K562 (cell line): ENCODE measurements around the gene PTPN11. TPM values are rescaled to one million over a fixed set of nuclear protein-coding genes. Genes with fewer than 3 reads are reported as not detected.

ENCODE experiments used
- BHLHE40 ChIP-seq: IDR thresholded peaks from 2 replicates; pipeline ENCODE4 v1.6.1; 2011; ENCODE audit warnings: low read length, improper control_type of control experiment
- C11orf30 ChIP-seq: fragments of 450-650 bp; IDR thresholded peaks from 2 replicates; pipeline ENCODE4 v1.6.1; 2016; ENCODE audit warnings: low read depth, mild to moderate bottlenecking
- CBFA2T3 ChIP-seq: fragments of 450-650 bp; IDR thresholded peaks from 2 replicates; pipeline ENCODE4 v1.6.1; 2017
- DPF2 ChIP-seq: fragments of 450-650 bp; IDR thresholded peaks from 2 replicates; pipeline ENCODE4 v1.6.1; 2016
- ETS2 ChIP-seq: IDR thresholded peaks from 2 replicates; pipeline ENCODE4 v1.6.1; 2016; ENCODE audit warnings: borderline replicate concordance, missing genetic modification characterization, mild to moderate bottlenecking, moderate library complexity, missing compliant biosample characterization; ENCODE audit not compliant: poor library complexity, severe bottlenecking
- ETV1 ChIP-seq: fragments of 450-650 bp; conservative IDR thresholded peaks from 2 replicates; pipeline ENCODE4 v1.6.1; 2016; ENCODE audit warnings: missing genetic modification characterization, control low read depth, low read depth, missing compliant biosample characterization
- GABPA ChIP-seq: fragments of 200-800 bp; sonication (Bioruptor generic); conservative IDR thresholded peaks from 2 replicates; pipeline ENCODE4 v1.6.1; 2016; ENCODE audit warnings: low read depth, missing genetic modification characterization, missing compliant biosample characterization
- HNRNPH1 ChIP-seq: fragments of 200-400 bp; formaldehyde crosslinking; optimal IDR thresholded peaks from 2 replicates; pipeline ENCODE3; 2017; ENCODE audit warnings: low read depth, mild to moderate bottlenecking, low read length, moderate library complexity
- KDM4B ChIP-seq, 2 experiments: fragments of 450-650 bp in 1 of 2; sonication (generic) in 1 of 2; IDR thresholded peaks; 2 replicates each; pipeline ENCODE4 v1.6.1; 2016 to 2017; ENCODE audit warnings: borderline replicate concordance in 2 of 2, antibody characterized with exemption in 1 of 2, low read depth in 1 of 2, mild to moderate bottlenecking in 1 of 2
- L3MBTL2 ChIP-seq: fragments of 450-650 bp; IDR thresholded peaks from 2 replicates; pipeline ENCODE4 v1.6.1; 2016; ENCODE audit warnings: mild to moderate bottlenecking, moderate library complexity
- MXI1 ChIP-seq: IDR thresholded peaks from 2 replicates; pipeline ENCODE4 v1.6.1; 2011; ENCODE audit warnings: low read depth, mild to moderate bottlenecking, improper control_type of control experiment, low read length
- PML ChIP-seq: IDR thresholded peaks from 2 replicates; pipeline ENCODE4 v1.6.1; 2012; ENCODE audit warnings: low read length, inconsistent platforms
- SMARCA5 ChIP-seq: fragments of 450-650 bp; IDR thresholded peaks from 2 replicates; pipeline ENCODE4 v1.6.1; 2016
- SMC3 ChIP-seq: conservative IDR thresholded peaks from 2 replicates; pipeline ENCODE4 v1.6.1; 2011; ENCODE audit warnings: low read depth, low read length, improper control_type of control experiment; ENCODE audit not compliant: insufficient read depth
- ZKSCAN8 ChIP-seq: fragments of 200-800 bp; sonication (Bioruptor generic); IDR thresholded peaks from 2 replicates; pipeline ENCODE4 v1.6.1; 2016; ENCODE audit warnings: missing genetic modification characterization, missing compliant biosample characterization
- ZNF121 ChIP-seq: sonication (generic); formaldehyde crosslinking; conservative IDR thresholded peaks from 2 replicates; pipeline ENCODE4 v1.8.0; 2022; ENCODE audit warnings: missing genetic modification reagents
- ZNF140 ChIP-seq: fragments of 250-450 bp; sonication (Bioruptor Pico); IDR thresholded peaks from 2 replicates; pipeline ENCODE4 v1.8.0; 2021; ENCODE audit warnings: moderate library complexity, mild to moderate bottlenecking, inconsistent platforms
- ZNF165 ChIP-seq: fragments of 250-450 bp; sonication (Bioruptor Pico); IDR thresholded peaks from 2 replicates; pipeline ENCODE4 v1.4.0; 2020; ENCODE audit warnings: borderline replicate concordance
- ZNF282 ChIP-seq: sonication (generic); formaldehyde crosslinking; IDR thresholded peaks from 2 replicates; pipeline ENCODE4 v1.8.1; 2023; ENCODE audit warnings: missing genetic modification reagents
- ZNF384 ChIP-seq: IDR thresholded peaks from 2 replicates; pipeline ENCODE4 v1.6.1; 2012; ENCODE audit warnings: low read depth, low read length, improper control_type of control experiment
- ZNF699 ChIP-seq: fragments of 250-450 bp; sonication (Bioruptor Pico); IDR thresholded peaks from 2 replicates; pipeline ENCODE4 v1.8.0; 2021; ENCODE audit warnings: mild to moderate bottlenecking, moderate library complexity; ENCODE audit not compliant: insufficient replicate concordance
- polyA plus RNA-seq, 8 experiments: library from polyadenylated mRNA; depleted of rRNA in 4 of 8; stranded (reverse) in 5 of 8; unstranded in 3 of 8; fragments of >200 nt; fragmentation: Nextera tagmentation in 2 of 8; fragmentation: Illumina TruSeq in 1 of 8; extraction: Ambion mirVana in 2 of 8; extraction: Trizol in 1 of 8; gene quantifications; 2 replicates each; pipeline versions ENCODE4 v1.2.1 to v1.2.3, GENCODE V29; 2011 to 2014; ENCODE audit warnings: inconsistent platforms in 1 of 8, missing spikeins in 1 of 8
- total RNA-seq, 7 experiments: library from RNA; depleted of rRNA in 6 of 7; stranded (reverse); fragments of >200 nt in 6 of 7; fragmentation: Illumina TruSeq in 2 of 7; extraction: Trizol in 2 of 7; gene quantifications; 2 replicates each; pipeline versions ENCODE4 v1.2.1 to v1.2.3, GENCODE V29; 2011 to 2021; ENCODE audit warnings: low replicate concordance in 1 of 7
- TF ChIP-seq, protein P1 (sequence below): sonication (generic); formaldehyde crosslinking; IDR thresholded peaks from 2 replicates; pipeline ENCODE4 v1.4.0; 2020; ENCODE audit warnings: mild to moderate bottlenecking, missing genetic modification reagents
- TF ChIP-seq, protein P2 (sequence below): sonication (generic); formaldehyde crosslinking; IDR thresholded peaks from 2 replicates; pipeline ENCODE4 v1.8.0; 2022; ENCODE audit warnings: missing genetic modification reagents, mild to moderate bottlenecking, borderline replicate concordance
- TF ChIP-seq, protein P3 (sequence below), 3 experiments: IDR thresholded peaks in 2 of 3; conservative IDR thresholded peaks in 1 of 3; 2 replicates each; pipeline ENCODE4 v1.5.1; 2011 to 2012; ENCODE audit warnings: low read length in 3 of 3, mild to moderate bottlenecking in 3 of 3, control low read depth in 2 of 3, improper control_type of control experiment in 1 of 3, inconsistent platforms in 1 of 3, low read depth in 1 of 3, mixed read lengths in 1 of 3, moderate library complexity in 1 of 3; ENCODE audit not compliant: insufficient read depth in 2 of 3
- TF ChIP-seq, protein P4 (sequence below): fragments of 250-450 bp; sonication (Bioruptor Pico); IDR thresholded peaks from 2 replicates; pipeline ENCODE4 v1.8.0; 2021; ENCODE audit warnings: moderate library complexity, mild to moderate bottlenecking, inconsistent platforms

PTPN11 gene
- total and polyA plus RNA-seq, 9 of the 15 experiments (the other 6 are each of a cell fraction or from before 2014, with no cell fraction given): 22.5 to 126 (median 79.7) TPM

DNA sequence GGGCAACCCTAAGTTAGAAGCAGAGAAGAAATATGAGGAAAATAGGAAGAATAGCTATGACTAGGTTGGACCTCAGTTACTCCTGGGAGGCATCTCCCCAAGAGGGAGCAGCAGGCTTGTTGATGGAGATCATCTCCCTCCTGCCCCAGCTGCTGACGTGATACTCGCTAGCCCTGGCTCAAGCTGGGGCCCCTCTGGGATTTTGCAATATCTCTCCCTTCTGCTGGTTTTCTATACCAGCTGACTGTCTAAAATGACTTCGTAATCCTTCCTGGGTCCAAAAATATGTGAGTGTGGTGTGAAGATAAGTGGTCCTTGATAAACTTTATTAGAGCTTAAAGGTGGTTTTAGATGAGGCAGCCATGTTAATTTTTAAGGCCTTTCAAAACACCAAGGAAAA lies 32.0 kb upstream of the PTPN11 start (continued):
- TF ChIP-seq, protein P1, sequence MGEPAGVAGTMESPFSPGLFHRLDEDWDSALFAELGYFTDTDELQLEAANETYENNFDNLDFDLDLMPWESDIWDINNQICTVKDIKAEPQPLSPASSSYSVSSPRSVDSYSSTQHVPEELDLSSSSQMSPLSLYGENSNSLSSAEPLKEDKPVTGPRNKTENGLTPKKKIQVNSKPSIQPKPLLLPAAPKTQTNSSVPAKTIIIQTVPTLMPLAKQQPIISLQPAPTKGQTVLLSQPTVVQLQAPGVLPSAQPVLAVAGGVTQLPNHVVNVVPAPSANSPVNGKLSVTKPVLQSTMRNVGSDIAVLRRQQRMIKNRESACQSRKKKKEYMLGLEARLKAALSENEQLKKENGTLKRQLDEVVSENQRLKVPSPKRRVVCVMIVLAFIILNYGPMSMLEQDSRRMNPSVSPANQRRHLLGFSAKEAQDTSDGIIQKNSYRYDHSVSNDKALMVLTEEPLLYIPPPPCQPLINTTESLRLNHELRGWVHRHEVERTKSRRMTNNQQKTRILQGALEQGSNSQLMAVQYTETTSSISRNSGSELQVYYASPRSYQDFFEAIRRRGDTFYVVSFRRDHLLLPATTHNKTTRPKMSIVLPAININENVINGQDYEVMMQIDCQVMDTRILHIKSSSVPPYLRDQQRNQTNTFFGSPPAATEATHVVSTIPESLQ: no peak
- TF ChIP-seq HNRNPH1 (no peak), BHLHE40 (no peak), L3MBTL2 (no peak), ZNF699 (no peak), KDM4B (IDR thresholded peaks at IDR 0.05; ENCODE audit: borderline replicate concordance in 2 of 2, low read depth in 1 of 2) (no peak), CBFA2T3 (peak; percentile 90), ETV1 (0 out of 2 replicates have a peak, but pooled peaks have one; percentile 4), C11orf30 (no peak), MXI1 (no peak), ZNF140 (no peak), SMC3 (no peak), SMARCA5 (no peak), ETS2 (tag) (no peak), ZNF282 (CRISPR knock-in tag) (no peak), ZNF165 (CRISPR knock-in tag) (no peak), ZNF121 (CRISPR knock-in tag) (no peak), GABPA (tag) (no peak), DPF2 (peak; percentile 53; the same call in 1 of the 2 replicates), PML (peak; percentile 35; the same call in 1 of the 2 replicates), ZKSCAN8 (CRISPR knock-in tag) (no peak), ZNF384 (no peak)
- TF ChIP-seq, protein P2, sequence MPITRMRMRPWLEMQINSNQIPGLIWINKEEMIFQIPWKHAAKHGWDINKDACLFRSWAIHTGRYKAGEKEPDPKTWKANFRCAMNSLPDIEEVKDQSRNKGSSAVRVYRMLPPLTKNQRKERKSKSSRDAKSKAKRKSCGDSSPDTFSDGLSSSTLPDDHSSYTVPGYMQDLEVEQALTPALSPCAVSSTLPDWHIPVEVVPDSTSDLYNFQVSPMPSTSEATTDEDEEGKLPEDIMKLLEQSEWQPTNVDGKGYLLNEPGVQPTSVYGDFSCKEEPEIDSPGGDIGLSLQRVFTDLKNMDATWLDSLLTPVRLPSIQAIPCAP (CRISPR knock-in tag): no peak
- TF ChIP-seq, protein P3, sequence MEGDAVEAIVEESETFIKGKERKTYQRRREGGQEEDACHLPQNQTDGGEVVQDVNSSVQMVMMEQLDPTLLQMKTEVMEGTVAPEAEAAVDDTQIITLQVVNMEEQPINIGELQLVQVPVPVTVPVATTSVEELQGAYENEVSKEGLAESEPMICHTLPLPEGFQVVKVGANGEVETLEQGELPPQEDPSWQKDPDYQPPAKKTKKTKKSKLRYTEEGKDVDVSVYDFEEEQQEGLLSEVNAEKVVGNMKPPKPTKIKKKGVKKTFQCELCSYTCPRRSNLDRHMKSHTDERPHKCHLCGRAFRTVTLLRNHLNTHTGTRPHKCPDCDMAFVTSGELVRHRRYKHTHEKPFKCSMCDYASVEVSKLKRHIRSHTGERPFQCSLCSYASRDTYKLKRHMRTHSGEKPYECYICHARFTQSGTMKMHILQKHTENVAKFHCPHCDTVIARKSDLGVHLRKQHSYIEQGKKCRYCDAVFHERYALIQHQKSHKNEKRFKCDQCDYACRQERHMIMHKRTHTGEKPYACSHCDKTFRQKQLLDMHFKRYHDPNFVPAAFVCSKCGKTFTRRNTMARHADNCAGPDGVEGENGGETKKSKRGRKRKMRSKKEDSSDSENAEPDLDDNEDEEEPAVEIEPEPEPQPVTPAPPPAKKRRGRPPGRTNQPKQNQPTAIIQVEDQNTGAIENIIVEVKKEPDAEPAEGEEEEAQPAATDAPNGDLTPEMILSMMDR (IDR thresholded peaks at IDR 0.05 in 2 of 3, conservative IDR thresholded peaks at IDR 0.05 in 1 of 3; ENCODE audit: insufficient read depth in 2 of 3, low read depth in 1 of 3, low read length in 3 of 3): no peak; a peak in 1 of 6 replicates
- TF ChIP-seq, protein P4, sequence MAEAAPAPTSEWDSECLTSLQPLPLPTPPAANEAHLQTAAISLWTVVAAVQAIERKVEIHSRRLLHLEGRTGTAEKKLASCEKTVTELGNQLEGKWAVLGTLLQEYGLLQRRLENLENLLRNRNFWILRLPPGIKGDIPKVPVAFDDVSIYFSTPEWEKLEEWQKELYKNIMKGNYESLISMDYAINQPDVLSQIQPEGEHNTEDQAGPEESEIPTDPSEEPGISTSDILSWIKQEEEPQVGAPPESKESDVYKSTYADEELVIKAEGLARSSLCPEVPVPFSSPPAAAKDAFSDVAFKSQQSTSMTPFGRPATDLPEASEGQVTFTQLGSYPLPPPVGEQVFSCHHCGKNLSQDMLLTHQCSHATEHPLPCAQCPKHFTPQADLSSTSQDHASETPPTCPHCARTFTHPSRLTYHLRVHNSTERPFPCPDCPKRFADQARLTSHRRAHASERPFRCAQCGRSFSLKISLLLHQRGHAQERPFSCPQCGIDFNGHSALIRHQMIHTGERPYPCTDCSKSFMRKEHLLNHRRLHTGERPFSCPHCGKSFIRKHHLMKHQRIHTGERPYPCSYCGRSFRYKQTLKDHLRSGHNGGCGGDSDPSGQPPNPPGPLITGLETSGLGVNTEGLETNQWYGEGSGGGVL (CRISPR knock-in tag): no peak
